GM10847 (cell line): ENCODE data around the gene TMEM11.

Experiments
- POLR2A ChIP-seq: IDR thresholded peaks from 2 replicates; pipeline ENCODE4 v1.6.1; 2011; ENCODE audit not compliant: insufficient read length; ENCODE audit errors: extremely low read depth

TMEM11 gene

GRCh38 chr17:21214015-21214776 lies at the start of gene TMEM11:
Gene TMEM11, minus strand, starts transcription at chr17:21214161. Its CDS starts 9 bp downstream, at chr17:21214152.
- TF ChIP-seq POLR2A, result peak; percentile 86

GRCh38 chr17:21263376-21263775 lies 49.4 kb upstream of the TMEM11 start:
- TF ChIP-seq POLR2A, result no peak

- no peak for TF ChIP-seq POLR2A
Measured at GRCh38 chr17:21262259-21262993, 48.5 kb upstream of the TMEM11 start.

GRCh38 chr17:21258593-21258992 lies 44.6 kb upstream of the TMEM11 start:
- TF ChIP-seq POLR2A, result no peak

- no peak for TF ChIP-seq POLR2A
Measured at GRCh38 chr17:21253646-21254441, 39.9 kb upstream of the TMEM11 start.

- TF ChIP-seq POLR2A, result no peak
Measured at GRCh38 chr17:21252796-21253645, 39.1 kb upstream of the TMEM11 start, which contains the start of gene NATD1. Gene NATD1, minus strand, starts transcription at chr17:21253410. Its CDS starts 146 bp downstream, at chr17:21253264.

- TF ChIP-seq POLR2A, result no peak
Measured at GRCh38 chr17:21252289-21252795, 38.4 kb upstream of the TMEM11 start.

GRCh38 chr17:21251337-21252010 lies 37.5 kb upstream of the TMEM11 start:
- TF ChIP-seq POLR2A, result no peak

GRCh38 chr17:21250854-21251253 lies 36.9 kb upstream of the TMEM11 start:
- no peak for TF ChIP-seq POLR2A

- TF ChIP-seq POLR2A, result no peak
Measured at GRCh38 chr17:21249920-21250703, 36.2 kb upstream of the TMEM11 start.

- no peak for TF ChIP-seq POLR2A
Measured at GRCh38 chr17:21249086-21249795, 35.3 kb upstream of the TMEM11 start.

- no peak for TF ChIP-seq POLR2A
Measured at GRCh38 chr17:21248500-21248899, 34.5 kb upstream of the TMEM11 start.
